ENCODE data around the gene GPS2. TPM values are rescaled to one million over a fixed set of nuclear protein-coding genes. Genes with fewer than 3 reads are reported as not detected.

GPS2 gene
- total and polyA plus RNA-seq, 10 of the 15 experiments (the other 5 are each of a cell fraction or from before 2014, with no cell fraction given): 10.2 to 96.4 (median 42.5) TPM

- TF ChIP-seq POLR2A (IDR thresholded peaks at IDR 0.05; ENCODE audit: low read depth, low read length) (0 out of 2 replicates have a peak, but pooled peaks have one; percentile 24), MYC (IDR thresholded peaks at IDR 0.05; ENCODE audit: insufficient read depth, insufficient read length, insufficient replicate concordance, low read length, severe bottlenecking) (no peak)
- no peaks in the 10 kb centered on the region for H3K9me3 ChIP-seq (replicated peaks; ENCODE audit: control insufficient read depth, insufficient read depth, low read length)
- FAIRE-seq: no peak
- H3K4me1 ChIP-seq (ENCODE audit: control insufficient read depth, insufficient read depth, low read length): peaks cover 3% of the 10 kb centered on the region; the same call in 1 of the 2 replicates
- BruUV-seq (replicated peaks): no TSS peak
- no peak overlapping the region for H3K4me3 ChIP-seq
- no peaks in the 10 kb centered on the region for H4K20me1 ChIP-seq (ENCODE audit: control insufficient read depth, insufficient read depth)
- CTCF ChIA-PET: interaction anchor here (0.8 kb wide), 1 partner anchor 32 kb away, joined by 3 read pairs; no protein-coding TSS in a partner anchor
- H3K79me2 ChIP-seq (ENCODE audit: control insufficient read depth, insufficient read depth, low read length): peaks cover 8% of the 10 kb centered on the region
- no peak overlapping the region for H2AFZ ChIP-seq (ENCODE audit: control insufficient read depth, low read depth, low read length)
- WGBS (ENCODE audit: insufficient coverage, insufficient replicate concordance, low lambda C conversion rate, missing lambda C conversion rate): 88% methylated on average over 13 of the region's 13 CpGs
- ATAC-seq: no peak
- no peak overlapping the region for H3K4me2 ChIP-seq (ENCODE audit: control insufficient read depth, insufficient read depth)
- no peak overlapping the region for H3K27ac ChIP-seq (ENCODE audit: control insufficient read depth, insufficient read depth)
- H3K36me3 ChIP-seq (ENCODE audit: control insufficient read depth in 2 of 2, insufficient read depth in 2 of 2, low read length in 1 of 2): peaks cover 9 to 36% of the 10 kb centered on the region in 2 experiments
- intact Hi-C loops (cut with micrococcal nuclease; ENCODE audit: unreplicated experiment) (no loop called here), in situ Hi-C loops (cut with MboI) (no loop called here)
- RAD21 ChIA-PET (ENCODE audit: unreplicated experiment): no interaction called here
- POLR2A ChIA-PET: no interaction called here
- no peak overlapping the region for H3K9ac ChIP-seq (ENCODE audit: control insufficient read depth, insufficient read depth, low read length)
- no peaks in the 10 kb centered on the region for H3K27me3 ChIP-seq (replicated peaks in 1 of 2; ENCODE audit: control insufficient read depth in 2 of 2, insufficient read depth in 2 of 2, low read length in 1 of 2)
- SMC1A ChIA-PET (ENCODE audit: uncharacterized antibody, unreplicated experiment): no interaction called here
- DNase-seq (ENCODE audit: low read depth, low spot score): no peak
Measured at GRCh38 chr17:7318121-7318860, 3.1 kb upstream of the GPS2 start.

GRCh38 chr17:7317161-7317803 lies 2.1 kb upstream of the GPS2 start:
- in situ Hi-C loops (cut with MboI): no loop called here
- H3K9me3 ChIP-seq (replicated peaks; ENCODE audit: control insufficient read depth, insufficient read depth, low read length): no peaks in the 10 kb centered on the region
- peaks cover 15 to 34% of the 10 kb centered on the region in 2 experiments for H3K36me3 ChIP-seq (ENCODE audit: control insufficient read depth in 2 of 2, insufficient read depth in 2 of 2, low read length in 1 of 2)
- H4K20me1 ChIP-seq (ENCODE audit: control insufficient read depth, insufficient read depth): no peaks in the 10 kb centered on the region
- BruUV-seq (replicated peaks): no TSS peak
- ChIA-PET SMC1A (ENCODE audit: uncharacterized antibody, unreplicated experiment) (no interaction called here), POLR2A (interaction anchor here (0.6 kb wide), 1 partner anchor 403 kb away, joined by 3 read pairs; no protein-coding TSS in a partner anchor), CTCF (interaction anchor here (0.8 kb wide), 1 partner anchor 33 kb away, joined by 3 read pairs; no protein-coding TSS in a partner anchor), RAD21 (ENCODE audit: unreplicated experiment) (no interaction called here)
- ATAC-seq (no peak), DNase-seq (ENCODE audit: low read depth, low spot score) (no peak), FAIRE-seq (no peak)
- H3K27me3 ChIP-seq (replicated peaks in 1 of 2; ENCODE audit: control insufficient read depth in 2 of 2, insufficient read depth in 2 of 2, low read length in 1 of 2): no peaks in the 10 kb centered on the region
- H3K4me1 ChIP-seq (ENCODE audit: control insufficient read depth, insufficient read depth, low read length): peaks cover 12% of the 10 kb centered on the region; the same call in 1 of the 2 replicates
- H3K79me2 ChIP-seq (ENCODE audit: control insufficient read depth, insufficient read depth, low read length): peaks cover 16% of the 10 kb centered on the region
- no peak overlapping the region for H2AFZ ChIP-seq (ENCODE audit: control insufficient read depth, low read depth, low read length)
- no peak for TF ChIP-seq SMAD5 (IDR thresholded peaks at IDR 0.05; ENCODE audit: low read depth)
- TF ChIP-seq MTA2 (IDR thresholded peaks at IDR 0.05; ENCODE audit: low read depth): no peak
- TF ChIP-seq CHD4 (IDR thresholded peaks at IDR 0.05): no peak
- no peak for TF ChIP-seq CBX3 (IDR thresholded peaks at IDR 0.05; ENCODE audit: borderline replicate concordance, low read depth)
- no peak for TF ChIP-seq IKZF1 (conservative IDR thresholded peaks at IDR 0.05)
- TF ChIP-seq BMI1 (IDR thresholded peaks at IDR 0.05; ENCODE audit: borderline replicate concordance): no peak
- TF ChIP-seq PAX5 (IDR thresholded peaks at IDR 0.05; ENCODE audit: borderline replicate concordance, low read depth, low read length): no peak
- no peak for TF ChIP-seq ATF2 (IDR thresholded peaks at IDR 0.05; ENCODE audit: low read length)
- no peak for TF ChIP-seq BCL11A (IDR thresholded peaks at IDR 0.05; ENCODE audit: low read depth, low read length)
- no peak for TF ChIP-seq JUNB (IDR thresholded peaks at IDR 0.05)
- TF ChIP-seq RBBP5 (conservative IDR thresholded peaks at IDR 0.05): no peak
- no peak overlapping the region for H3K9ac ChIP-seq (ENCODE audit: control insufficient read depth, insufficient read depth, low read length)
- H3K4me3 ChIP-seq: no peak overlapping the region
- 86% methylated on average over 16 of the region's 16 CpGs for WGBS (ENCODE audit: insufficient coverage, insufficient replicate concordance, low lambda C conversion rate, missing lambda C conversion rate)
- no peak overlapping the region for H3K27ac ChIP-seq (ENCODE audit: control insufficient read depth, insufficient read depth)
- no peak overlapping the region for H3K4me2 ChIP-seq (ENCODE audit: control insufficient read depth, insufficient read depth)
- intact Hi-C loops (cut with micrococcal nuclease; ENCODE audit: unreplicated experiment): no loop called here

All from GM12878 (cell line).